ENCODE measurements around the gene MAST4. TPM values are rescaled to one million over a fixed set of nuclear protein-coding genes. Genes with fewer than 3 reads are reported as not detected.

Gene MAST4
- total and polyA plus RNA-seq, 2 of the 8 experiments (the other 6 are each of a cell fraction or from before 2014, with no cell fraction given): 1.5 to 2.6 TPM

GRCh38 chr5:66680804-66681203 lies 84.6 kb downstream of the MAST4 start:
- H3K9me3 ChIP-seq (ENCODE audit: insufficient read depth in 2 of 2, low read depth in 1 of 2, low read length in 1 of 2): no peaks in the 10 kb centered on the region
- H3K4me3 ChIP-seq (ENCODE audit: extremely low read depth in 1 of 4, insufficient read depth in 2 of 4, low read depth in 3 of 4, low read length in 4 of 4): no peak overlapping the region
- no peak overlapping the region for H2BK120ac ChIP-seq (replicated peaks; ENCODE audit: low read depth, low read length)
- no peak overlapping the region for H2AK5ac ChIP-seq (ENCODE audit: low read depth, low read length)
- CTCF ChIA-PET (ENCODE audit: partially characterized antibody): interaction anchor here (0.7 to 2.0 kb wide), 13 partner anchors 8 to 442 kb away, joined by 3 to 10 read pairs (median 3); no protein-coding TSS in a partner anchor
- no peak overlapping the region for H2BK12ac ChIP-seq (ENCODE audit: low read depth, low read length)
- no peak for FAIRE-seq
- H2AFZ ChIP-seq (ENCODE audit: low read length): no peak overlapping the region
- no peak overlapping the region for H2BK5ac ChIP-seq (ENCODE audit: low read depth, low read length)
- no peaks in the 10 kb centered on the region for H3K79me1 ChIP-seq (ENCODE audit: low read depth, low read length)
- H3K14ac ChIP-seq (ENCODE audit: insufficient read length): no peak overlapping the region
- WGBS, 2 experiments (ENCODE audit: extremely low coverage in 1 of 2, insufficient coverage in 1 of 2, insufficient read length in 1 of 2, insufficient replicate concordance in 2 of 2, low coverage in 1 of 2, low lambda C conversion rate in 2 of 2, missing lambda C conversion rate in 1 of 2): 96% methylated on average over 3 of the region's 3 CpGs; no CpG with 5 or more reads in 1 of the 2 experiments
- POLR2A ChIA-PET (ENCODE audit: partially characterized antibody): interaction anchor here (0.8 kb wide), 1 partner anchor 65 kb away, joined by 3 read pairs; no protein-coding TSS in a partner anchor
- H4K91ac ChIP-seq (replicated peaks; ENCODE audit: insufficient read length, low read length): no peak overlapping the region
- H3K4ac ChIP-seq (replicated peaks; ENCODE audit: insufficient read length, low read depth, low read length): no peak overlapping the region
- H4K8ac ChIP-seq (ENCODE audit: extremely low read depth, insufficient read depth, low read length): no peak overlapping the region
- H3K23me2 ChIP-seq (ENCODE audit: low read depth, low read length): no peaks in the 10 kb centered on the region
- no peak overlapping the region for H2BK20ac ChIP-seq (ENCODE audit: low read length)
- peaks cover 0 to 2% (median 0%) of the 10 kb centered on the region in 4 experiments; a peak in 3 of 7 replicates for H3K27me3 ChIP-seq (replicated peaks in 1 of 4; ENCODE audit: control insufficient read depth in 3 of 4, extremely low read depth in 1 of 4, insufficient read depth in 3 of 4, low read length in 3 of 4)
- H4K20me1 ChIP-seq (replicated peaks in 1 of 2; ENCODE audit: control insufficient read depth in 1 of 2, insufficient read depth in 2 of 2, low read length in 2 of 2): no peaks in the 10 kb centered on the region
- H3K36me3 ChIP-seq (ENCODE audit: control insufficient read depth in 2 of 4, insufficient read depth in 4 of 4, low read length in 3 of 4): no peaks in the 10 kb centered on the region
- H3K9ac ChIP-seq (replicated peaks in 1 of 4; ENCODE audit: extremely low read depth in 1 of 4, low read depth in 3 of 4, low read length in 3 of 4): no peak overlapping the region
- H3K23ac ChIP-seq (ENCODE audit: insufficient read length): no peak overlapping the region
- no peak overlapping the region for H3K56ac ChIP-seq (replicated peaks; ENCODE audit: insufficient read length, low read depth, low read length)
- H3K27ac ChIP-seq (ENCODE audit: low read depth, low read length): no peak overlapping the region
- peaks cover 0 to 2% (median 0%) of the 10 kb centered on the region in 4 experiments; a peak in 2 of 7 replicates for H3K4me1 ChIP-seq (replicated peaks in 1 of 4; ENCODE audit: control insufficient read depth in 3 of 4, insufficient read depth in 4 of 4, low read length in 3 of 4)
- no peaks in the 10 kb centered on the region for H3K79me2 ChIP-seq (ENCODE audit: control insufficient read depth in 1 of 2, insufficient read depth in 2 of 2, low read length in 2 of 2)
- H3K4me2 ChIP-seq (ENCODE audit: insufficient read depth in 1 of 2, low read depth in 2 of 2, low read length in 2 of 2): no peak overlapping the region
- H3K18ac ChIP-seq (ENCODE audit: extremely low read depth, low read length): no peak overlapping the region
- H2BK15ac ChIP-seq (ENCODE audit: low read length): no peak overlapping the region
- H4K5ac ChIP-seq (ENCODE audit: insufficient read length, low read depth, low read length): no peak overlapping the region
- DNase-seq (ENCODE audit: low read depth in 1 of 2, low spot score in 2 of 2): no peak
- TF ChIP-seq SP2 (IDR thresholded peaks at IDR 0.05; ENCODE audit: low read length): no peak
- no peak for TF ChIP-seq KDM4A (IDR thresholded peaks at IDR 0.05; ENCODE audit: low read depth, low read length, severe bottlenecking)
- TF ChIP-seq CTBP2 (IDR thresholded peaks at IDR 0.05; ENCODE audit: borderline replicate concordance, insufficient read depth, insufficient read length, low read length): no peak
- TF ChIP-seq CHD2 (IDR thresholded peaks at IDR 0.05; ENCODE audit: low read length): no peak
- TF ChIP-seq KDM5A (IDR thresholded peaks at IDR 0.05; ENCODE audit: low read length): no peak
- no peak for TF ChIP-seq POLR2AphosphoS5 (IDR thresholded peaks at IDR 0.05; ENCODE audit: low read depth, low read length)
- TF ChIP-seq ZNF274 (IDR thresholded peaks at IDR 0.05; ENCODE audit: borderline replicate concordance, extremely low read depth, low read length): no peak
- TF ChIP-seq SP1 (IDR thresholded peaks at IDR 0.05; ENCODE audit: low read depth, low read length): no peak
- TF ChIP-seq, protein P1, sequence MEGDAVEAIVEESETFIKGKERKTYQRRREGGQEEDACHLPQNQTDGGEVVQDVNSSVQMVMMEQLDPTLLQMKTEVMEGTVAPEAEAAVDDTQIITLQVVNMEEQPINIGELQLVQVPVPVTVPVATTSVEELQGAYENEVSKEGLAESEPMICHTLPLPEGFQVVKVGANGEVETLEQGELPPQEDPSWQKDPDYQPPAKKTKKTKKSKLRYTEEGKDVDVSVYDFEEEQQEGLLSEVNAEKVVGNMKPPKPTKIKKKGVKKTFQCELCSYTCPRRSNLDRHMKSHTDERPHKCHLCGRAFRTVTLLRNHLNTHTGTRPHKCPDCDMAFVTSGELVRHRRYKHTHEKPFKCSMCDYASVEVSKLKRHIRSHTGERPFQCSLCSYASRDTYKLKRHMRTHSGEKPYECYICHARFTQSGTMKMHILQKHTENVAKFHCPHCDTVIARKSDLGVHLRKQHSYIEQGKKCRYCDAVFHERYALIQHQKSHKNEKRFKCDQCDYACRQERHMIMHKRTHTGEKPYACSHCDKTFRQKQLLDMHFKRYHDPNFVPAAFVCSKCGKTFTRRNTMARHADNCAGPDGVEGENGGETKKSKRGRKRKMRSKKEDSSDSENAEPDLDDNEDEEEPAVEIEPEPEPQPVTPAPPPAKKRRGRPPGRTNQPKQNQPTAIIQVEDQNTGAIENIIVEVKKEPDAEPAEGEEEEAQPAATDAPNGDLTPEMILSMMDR (IDR thresholded peaks at IDR 0.05; ENCODE audit: control extremely low read depth in 1 of 3, insufficient read depth in 1 of 3, low read depth in 1 of 3, low read length in 3 of 3): peak in 2 of 3 experiments; percentile 53; a peak in 2 of 4 replicates
- no peak for TF ChIP-seq CREB1 (IDR thresholded peaks at IDR 0.05)
- peak in 1 of 2 experiments; percentile 21; a peak in 1 of 4 replicates for TF ChIP-seq RAD21 (IDR thresholded peaks at IDR 0.05 in 1 of 2, conservative IDR thresholded peaks at IDR 0.05 in 1 of 2; ENCODE audit: low read depth in 2 of 2, low read length in 2 of 2)
- no peak for TF ChIP-seq HDAC6 (IDR thresholded peaks at IDR 0.05; ENCODE audit: low read depth, low read length)

Data from H1 (cell line).